HepG2 (cell line): ENCODE results near the gene RAET1L. TPM values are rescaled to one million over a fixed set of nuclear protein-coding genes. Genes with fewer than 3 reads are reported as not detected.

Source experiments
- ATAC-seq: fragments of 200-7000 bp; cut with Tn5 transposase; 3 replicates; pipeline ENCODE4 v1.9.1; 2020; ENCODE audit warnings: mild to moderate bottlenecking, moderate library complexity
- BruUV-seq: library from RNA; stranded (reverse); fragments of 400-500 nt; replicated peaks from 2 replicates; lab custom pipeline; 2021; lab: Mats Ljungman, UMichigan
- CTCF ChIA-PET: fragments of 300-600 bp; formaldehyde crosslinking; extraction: SDS; loops from one replicate; lab custom pipeline; 2021; ENCODE audit warnings: low total read pairs, inconsistent platforms, low intra/inter-chr PET ratio; lab: Yijun Ruan, JAX
- POLR2A ChIA-PET: fragments of 350-600 bp; sonication (Branson Sonifier 250); formaldehyde crosslinking; loops from one replicate; lab custom pipeline; 2020; ENCODE audit warnings: antibody characterized with exemption, inconsistent platforms; lab: Yijun Ruan, JAX
- DNase-seq: peaks from one replicate; pipeline ENCODE4 v3.0.0-alpha.2; 2015; ENCODE audit warnings: low spot score
- FAIRE-seq: peaks from 3 replicates; lab custom pipeline; 2011; peaks lifted over from hg19 to GRCh38; lab: Jason Lieb, UNC
- H2AFZ ChIP-seq: one replicate; pipeline ENCODE4 v1.6.1; 2011; ENCODE audit warnings: low read length, inconsistent platforms
- H3K27ac ChIP-seq: fragments of 300-600 bp; 3 replicates; pipeline ENCODE4 v1.8.0; 2011; ENCODE audit warnings: mixed run types, mild to moderate bottlenecking, mixed read lengths, low read length, inconsistent platforms; ENCODE audit not compliant: insufficient read depth; ENCODE audit errors: extremely low read length
- H3K27me3 ChIP-seq, 2 experiments: fragments of 200-600 bp in 1 of 2; 2 replicates in 1 of 2; 3 replicates in 1 of 2; pipeline versions ENCODE4 v1.6.0 to v1.8.0; 2011; ENCODE audit warnings: low read length in 2 of 2, mild to moderate bottlenecking in 2 of 2, moderate library complexity in 2 of 2, inconsistent platforms in 1 of 2; ENCODE audit not compliant: insufficient read depth in 2 of 2, control insufficient read depth in 1 of 2
- H3K36me3 ChIP-seq, 2 experiments: fragments of 200-600 bp in 1 of 2; replicated peaks in 1 of 2; 2 replicates in 1 of 2; 3 replicates in 1 of 2; pipeline versions ENCODE4 v1.5.1 to v1.8.0; 2011; ENCODE audit warnings: low read length in 2 of 2, inconsistent platforms in 1 of 2; ENCODE audit not compliant: insufficient read depth in 2 of 2, control insufficient read depth in 1 of 2
- H3K4me1 ChIP-seq: 2 replicates; pipeline ENCODE4 v1.5.1; 2012; ENCODE audit warnings: low read length, inconsistent platforms; ENCODE audit not compliant: insufficient read depth
- H3K4me2 ChIP-seq: 2 replicates; pipeline ENCODE4 v1.6.0; 2011; ENCODE audit warnings: low read depth, low read length, inconsistent platforms
- H3K4me3 ChIP-seq, 3 experiments: fragments of 200-600 bp in 1 of 3; sonication (generic), shearing (Covaris generic) in 1 of 3; replicated peaks in 1 of 3; 2 replicates each; pipeline ENCODE4 v1.5.1; 2011 to 2016; ENCODE audit warnings: low read length in 3 of 3, inconsistent platforms in 2 of 3, low read depth in 2 of 3, mild to moderate bottlenecking in 2 of 3, control low read depth in 1 of 3, mixed read lengths in 1 of 3; ENCODE audit not compliant: insufficient read depth in 1 of 3
- H3K79me2 ChIP-seq: one replicate; pipeline ENCODE4 v1.6.1; 2011; ENCODE audit warnings: low read length, inconsistent platforms; ENCODE audit not compliant: insufficient read depth
- H3K9ac ChIP-seq: 2 replicates; pipeline ENCODE4 v1.6.0; 2011; ENCODE audit warnings: mild to moderate bottlenecking, low read depth, low read length, inconsistent platforms; ENCODE audit not compliant: insufficient read depth
- H3K9me3 ChIP-seq: 2 replicates; pipeline ENCODE4 v1.5.1; 2012; ENCODE audit warnings: mild to moderate bottlenecking, low read length
- H4K20me1 ChIP-seq: 2 replicates; pipeline ENCODE4 v1.6.0; 2011; ENCODE audit warnings: inconsistent platforms, mild to moderate bottlenecking, low read length, moderate library complexity; ENCODE audit not compliant: insufficient read depth
- ATM ChIP-seq: fragments of 450-650 bp; IDR thresholded peaks from 2 replicates; pipeline ENCODE4 v1.7.1; 2017; ENCODE audit warnings: mild to moderate bottlenecking, borderline replicate concordance
- NR2F6 ChIP-seq, 2 experiments: IDR thresholded peaks; 2 replicates each; pipeline ENCODE4 v1.6.1; 2016; ENCODE audit warnings: antibody characterized with exemption in 1 of 2, mild to moderate bottlenecking in 1 of 2
- PPARG ChIP-seq: conservative IDR thresholded peaks from 2 replicates; pipeline ENCODE4 v1.6.1; 2016; ENCODE audit warnings: missing biosample characterization, missing genetic modification reagents
- ZNF30 ChIP-seq: sonication (generic); formaldehyde crosslinking; IDR thresholded peaks from 2 replicates; pipeline ENCODE4 v1.5.0; 2020; ENCODE audit warnings: mild to moderate bottlenecking, missing genetic modification reagents
- ZNF430 ChIP-seq: sonication (generic); formaldehyde crosslinking; IDR thresholded peaks from 2 replicates; pipeline ENCODE4 v1.9.0; 2021; ENCODE audit warnings: mild to moderate bottlenecking, missing genetic modification reagents
- ZNF451 ChIP-seq: sonication (generic); formaldehyde crosslinking; IDR thresholded peaks from 2 replicates; pipeline ENCODE4 v1.5.0; 2020; ENCODE audit warnings: mild to moderate bottlenecking, missing genetic modification reagents
- ZNF589 ChIP-seq: sonication (generic); formaldehyde crosslinking; conservative IDR thresholded peaks from 2 replicates; pipeline ENCODE4 v1.8.0; 2022; ENCODE audit warnings: mild to moderate bottlenecking, moderate library complexity, missing genetic modification reagents
- ZNF75D ChIP-seq: sonication (generic); formaldehyde crosslinking; IDR thresholded peaks from 2 replicates; pipeline ENCODE4 v1.8.1; 2023; ENCODE audit warnings: missing genetic modification reagents, mild to moderate bottlenecking, borderline replicate concordance
- ZZZ3 ChIP-seq: sonication (generic); formaldehyde crosslinking; IDR thresholded peaks from 2 replicates; pipeline ENCODE4 v1.4.0; 2020; ENCODE audit warnings: missing genetic modification reagents, mild to moderate bottlenecking, borderline replicate concordance
- WGBS: methylation state at CpG from one replicate; pipeline ENCODE4 v1.1.6; 2017; ENCODE audit warnings: low lambda C conversion rate; 5-methylcytosine and 5-hydroxymethylcytosine counted together
- in situ Hi-C: cut with HindIII; loops from 2 replicates; pipeline ENCODE4 v1.10.0; 2017; ENCODE audit warnings: low pct_unique_long_range_greater_than_20kb; ENCODE audit not compliant: extremely low pct_ligation_motif_present
- intact Hi-C: fragments of 100-400 bp; cut with micrococcal nuclease; formaldehyde crosslinking; loops from one replicate; pipeline ENCODE4 v1.10.0; 2022; ENCODE audit not compliant: unreplicated experiment
- polyA plus RNA-seq, 8 experiments: library from polyadenylated mRNA; depleted of rRNA in 3 of 8; stranded (reverse) in 7 of 8; unstranded in 1 of 8; fragments of >200 nt; fragmentation: Illumina TruSeq in 4 of 8; extraction: Trizol in 4 of 8; gene quantifications; 2 replicates each; pipeline versions ENCODE4 v1.2.1 to v1.2.3, GENCODE V29; 2011 to 2016; ENCODE audit warnings: low read depth in 4 of 8, missing spikeins in 1 of 8, mixed read lengths in 1 of 8; ENCODE audit not compliant: insufficient read depth in 1 of 8
- total RNA-seq, 5 experiments: library from RNA; depleted of rRNA; stranded (reverse); fragments of >200 nt; fragmentation: Illumina TruSeq; extraction: Trizol; gene quantifications; 2 replicates each; pipeline ENCODE4 v1.2.3, GENCODE V29; 2016; ENCODE audit warnings: low read depth in 1 of 5
- TF ChIP-seq, protein P1 (sequence below): sonication (generic); formaldehyde crosslinking; IDR thresholded peaks from one replicate; pipeline ENCODE4 v1.5.1; 2020; ENCODE audit warnings: mild to moderate bottlenecking, missing genetic modification reagents; ENCODE audit errors: not compliant biosample characterization
- TF ChIP-seq, protein P2 (sequence below): sonication (generic); formaldehyde crosslinking; IDR thresholded peaks from 2 replicates; pipeline ENCODE4 v1.4.0; 2020; ENCODE audit warnings: missing genetic modification reagents, mild to moderate bottlenecking, borderline replicate concordance
- TF ChIP-seq, protein P3 (sequence below): sonication (generic); formaldehyde crosslinking; IDR thresholded peaks from 2 replicates; pipeline ENCODE4 v1.4.0; 2020; ENCODE audit warnings: missing genetic modification reagents

Gene RAET1L
- total and polyA plus RNA-seq, 2 of the 13 experiments (the other 11 are each of a cell fraction or from before 2014, with no cell fraction given) = not detected

DNA sequence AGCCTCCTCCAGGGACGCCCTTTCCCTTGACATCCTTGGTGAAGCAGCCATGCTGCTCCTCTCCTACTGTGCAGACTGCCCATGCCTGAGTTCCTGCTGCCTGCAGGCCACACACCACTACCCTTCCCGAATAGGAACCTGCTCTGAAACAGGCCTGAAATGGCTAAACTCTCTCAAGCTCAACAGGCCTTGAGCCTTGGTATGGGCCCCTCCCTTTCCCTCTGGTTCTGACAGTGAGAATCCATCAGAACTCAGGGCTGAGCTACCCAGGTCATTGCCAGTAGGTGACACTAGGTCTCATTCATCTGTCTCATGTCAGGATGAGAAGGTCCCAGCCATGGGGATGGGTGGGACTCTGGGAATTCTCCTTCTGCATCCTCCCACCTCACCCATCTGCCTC, 25.7 kb downstream of the RAET1L start (continued):
- TF ChIP-seq, protein P1, sequence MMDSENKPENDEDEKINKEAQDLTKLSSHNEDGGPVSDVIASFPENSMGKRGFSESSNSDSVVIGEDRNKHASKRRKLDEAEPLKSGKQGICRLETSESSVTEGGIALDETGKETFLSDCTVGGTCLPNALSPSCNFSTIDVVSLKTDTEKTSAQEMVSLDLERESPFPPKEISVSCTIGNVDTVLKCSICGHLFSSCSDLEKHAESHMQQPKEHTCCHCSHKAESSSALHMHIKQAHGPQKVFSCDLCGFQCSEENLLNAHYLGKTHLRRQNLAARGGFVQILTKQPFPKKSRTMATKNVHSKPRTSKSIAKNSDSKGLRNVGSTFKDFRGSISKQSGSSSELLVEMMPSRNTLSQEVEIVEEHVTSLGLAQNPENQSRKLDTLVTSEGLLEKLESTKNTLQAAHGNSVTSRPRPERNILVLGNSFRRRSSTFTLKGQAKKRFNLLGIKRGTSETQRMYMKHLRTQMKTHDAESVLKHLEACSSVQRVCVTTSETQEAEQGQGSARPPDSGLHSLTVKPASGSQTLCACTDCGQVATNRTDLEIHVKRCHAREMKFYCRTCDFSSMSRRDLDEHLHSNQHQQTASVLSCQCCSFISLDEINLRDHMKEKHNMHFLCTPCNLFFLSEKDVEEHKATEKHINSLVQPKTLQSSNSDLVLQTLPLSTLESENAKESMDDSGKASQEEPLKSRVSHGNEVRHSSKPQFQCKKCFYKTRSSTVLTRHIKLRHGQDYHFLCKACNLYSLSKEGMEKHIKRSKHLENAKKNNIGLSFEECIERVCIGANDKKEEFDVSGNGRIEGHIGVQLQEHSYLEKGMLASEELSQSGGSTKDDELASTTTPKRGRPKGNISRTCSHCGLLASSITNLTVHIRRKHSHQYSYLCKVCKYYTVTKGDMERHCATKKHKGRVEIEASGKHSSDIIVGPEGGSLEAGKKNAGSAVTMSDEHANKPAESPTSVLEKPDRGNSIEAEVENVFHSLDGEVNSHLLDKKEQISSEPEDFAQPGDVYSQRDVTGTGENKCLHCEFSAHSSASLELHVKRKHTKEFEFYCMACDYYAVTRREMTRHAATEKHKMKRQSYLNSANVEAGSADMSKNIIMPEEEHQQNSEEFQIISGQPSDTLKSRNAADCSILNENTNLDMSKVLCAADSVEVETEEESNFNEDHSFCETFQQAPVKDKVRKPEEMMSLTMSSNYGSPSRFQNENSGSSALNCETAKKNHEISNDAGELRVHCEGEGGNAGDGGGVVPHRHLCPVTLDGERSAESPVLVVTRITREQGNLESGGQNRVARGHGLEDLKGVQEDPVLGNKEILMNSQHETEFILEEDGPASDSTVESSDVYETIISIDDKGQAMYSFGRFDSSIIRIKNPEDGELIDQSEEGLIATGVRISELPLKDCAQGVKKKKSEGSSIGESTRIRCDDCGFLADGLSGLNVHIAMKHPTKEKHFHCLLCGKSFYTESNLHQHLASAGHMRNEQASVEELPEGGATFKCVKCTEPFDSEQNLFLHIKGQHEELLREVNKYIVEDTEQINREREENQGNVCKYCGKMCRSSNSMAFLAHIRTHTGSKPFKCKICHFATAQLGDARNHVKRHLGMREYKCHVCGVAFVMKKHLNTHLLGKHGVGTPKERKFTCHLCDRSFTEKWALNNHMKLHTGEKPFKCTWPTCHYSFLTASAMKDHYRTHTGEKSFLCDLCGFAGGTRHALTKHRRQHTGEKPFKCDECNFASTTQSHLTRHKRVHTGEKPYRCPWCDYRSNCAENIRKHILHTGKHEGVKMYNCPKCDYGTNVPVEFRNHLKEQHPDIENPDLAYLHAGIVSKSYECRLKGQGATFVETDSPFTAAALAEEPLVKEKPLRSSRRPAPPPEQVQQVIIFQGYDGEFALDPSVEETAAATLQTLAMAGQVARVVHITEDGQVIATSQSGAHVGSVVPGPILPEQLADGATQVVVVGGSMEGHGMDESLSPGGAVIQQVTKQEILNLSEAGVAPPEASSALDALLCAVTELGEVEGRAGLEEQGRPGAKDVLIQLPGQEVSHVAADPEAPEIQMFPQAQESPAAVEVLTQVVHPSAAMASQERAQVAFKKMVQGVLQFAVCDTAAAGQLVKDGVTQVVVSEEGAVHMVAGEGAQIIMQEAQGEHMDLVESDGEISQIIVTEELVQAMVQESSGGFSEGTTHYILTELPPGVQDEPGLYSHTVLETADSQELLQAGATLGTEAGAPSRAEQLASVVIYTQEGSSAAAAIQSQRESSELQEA (CRISPR knock-in tag) = no peak
- no peak for TF ChIP-seq ATM

DNA sequence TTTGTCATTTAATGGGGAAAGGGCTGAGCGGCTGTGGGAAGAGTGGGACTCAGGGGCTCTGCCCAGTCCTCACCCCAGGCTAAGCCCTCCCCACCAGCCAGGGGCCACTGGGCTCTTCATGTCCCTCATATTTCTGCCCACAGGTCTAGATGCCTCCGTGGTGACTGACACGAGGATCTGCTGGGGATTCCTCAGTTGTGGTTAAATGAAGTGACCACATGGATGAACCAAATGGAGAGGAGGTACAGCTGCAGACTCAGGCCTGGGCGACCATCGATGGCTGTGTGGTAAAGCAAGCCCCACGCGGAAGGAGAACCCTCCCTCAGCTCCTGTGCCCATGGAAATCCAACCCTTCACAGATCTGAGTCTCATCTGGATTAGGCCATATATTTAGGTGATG, 29.4 kb downstream of the RAET1L start:
- Histone ChIP-seq H3K4me3 (no peak overlapping the region), H3K27ac (no peak overlapping the region), H3K27me3 (peaks cover 9 to 54% of the 10 kb centered on the region in 2 experiments), H3K9me3 (no peaks in the 10 kb centered on the region), H3K79me2 (no peaks in the 10 kb centered on the region), H3K36me3 (no peaks in the 10 kb centered on the region), H2AFZ (no peak overlapping the region), H3K4me1 (0 out of 2 replicates have a peak, but pooled peaks cover 6% of the 10 kb centered on the region), H3K4me2 (no peak overlapping the region), H3K9ac (no peak overlapping the region), H4K20me1 (no peaks in the 10 kb centered on the region)
- DNase-seq (no peak), ATAC-seq (no peak), FAIRE-seq (no peak)
- intact Hi-C loops = no loop called here
- in situ Hi-C loops = no loop called here
- BruUV-seq = no TSS peak
- CTCF ChIA-PET = no interaction called here
- POLR2A ChIA-PET = no interaction called here
- WGBS = 10% methylated on average over 6 of the region's 7 CpGs
- no peak for TF ChIP-seq ZNF75D
- TF ChIP-seq, protein P2, sequence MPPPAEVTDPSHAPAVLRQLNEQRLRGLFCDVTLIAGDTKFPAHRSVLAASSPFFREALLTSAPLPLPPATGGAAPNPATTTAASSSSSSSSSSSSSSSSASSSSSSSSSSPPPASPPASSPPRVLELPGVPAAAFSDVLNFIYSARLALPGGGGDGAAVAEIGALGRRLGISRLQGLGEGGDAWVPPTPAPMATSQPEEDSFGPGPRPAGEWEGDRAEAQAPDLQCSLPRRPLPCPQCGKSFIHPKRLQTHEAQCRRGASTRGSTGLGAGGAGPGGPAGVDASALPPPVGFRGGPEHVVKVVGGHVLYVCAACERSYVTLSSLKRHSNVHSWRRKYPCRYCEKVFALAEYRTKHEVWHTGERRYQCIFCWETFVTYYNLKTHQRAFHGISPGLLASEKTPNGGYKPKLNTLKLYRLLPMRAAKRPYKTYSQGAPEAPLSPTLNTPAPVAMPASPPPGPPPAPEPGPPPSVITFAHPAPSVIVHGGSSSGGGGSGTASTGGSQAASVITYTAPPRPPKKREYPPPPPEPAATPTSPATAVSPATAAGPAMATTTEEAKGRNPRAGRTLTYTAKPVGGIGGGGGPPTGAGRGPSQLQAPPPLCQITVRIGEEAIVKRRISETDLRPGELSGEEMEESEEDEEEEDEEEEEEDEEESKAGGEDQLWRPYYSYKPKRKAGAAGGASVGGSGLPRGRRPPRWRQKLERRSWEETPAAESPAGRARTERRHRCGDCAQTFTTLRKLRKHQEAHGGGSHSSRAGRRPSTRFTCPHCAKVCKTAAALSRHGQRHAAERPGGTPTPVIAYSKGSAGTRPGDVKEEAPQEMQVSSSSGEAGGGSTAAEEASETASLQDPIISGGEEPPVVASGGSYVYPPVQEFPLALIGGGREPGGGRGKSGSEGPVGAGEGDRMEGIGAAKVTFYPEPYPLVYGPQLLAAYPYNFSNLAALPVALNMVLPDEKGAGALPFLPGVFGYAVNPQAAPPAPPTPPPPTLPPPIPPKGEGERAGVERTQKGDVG (CRISPR knock-in tag) = no peak
- no peak for TF ChIP-seq NR2F6 (IDR thresholded peaks at IDR 0.05)
- TF ChIP-seq NR2F6 (CRISPR knock-in tag; IDR thresholded peaks at IDR 0.05) = no peak
- no peak for TF ChIP-seq ZNF589 (CRISPR knock-in tag)
- no peak for TF ChIP-seq PPARG (CRISPR knock-in tag)
- no peak for TF ChIP-seq ZNF451 (CRISPR knock-in tag)
- TF ChIP-seq, protein P3, sequence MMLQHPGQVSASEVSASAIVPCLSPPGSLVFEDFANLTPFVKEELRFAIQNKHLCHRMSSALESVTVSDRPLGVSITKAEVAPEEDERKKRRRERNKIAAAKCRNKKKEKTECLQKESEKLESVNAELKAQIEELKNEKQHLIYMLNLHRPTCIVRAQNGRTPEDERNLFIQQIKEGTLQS (CRISPR knock-in tag) = no peak
- TF ChIP-seq ZZZ3 (CRISPR knock-in tag) = no peak
- TF ChIP-seq ZNF30 (CRISPR knock-in tag) = no peak
- TF ChIP-seq ZNF430 (CRISPR knock-in tag) = no peak
